Endothelial cell of umbilical vein (primary cell): ENCODE results near the gene SPATA24. TPM values are rescaled to one million over a fixed set of nuclear protein-coding genes. Genes with fewer than 3 reads are reported as not detected.

Source experiments
- BruUV-seq: library from RNA; stranded (reverse); fragments of 400-500 nt; replicated peaks from 2 replicates; lab custom pipeline; 2021; lab: Mats Ljungman, UMichigan
- CTCF ChIA-PET: fragments of 300-600, 350-600 bp; sonication (Branson Sonifier 250); formaldehyde crosslinking; loops from one replicate; lab custom pipeline; 2021; ENCODE audit warnings: antibody characterized with exemption, inconsistent platforms; lab: Charles Lee
- POLR2A ChIA-PET: fragments of 300-600, 350-600 bp; sonication (Branson Sonifier 250); formaldehyde crosslinking; loops from one replicate; lab custom pipeline; 2021; ENCODE audit warnings: antibody characterized with exemption, inconsistent platforms; lab: Charles Lee
- DNase-seq: peaks from one replicate; pipeline ENCODE4 v3.0.0-alpha.2; 2011; ENCODE audit warnings: low read depth, low spot score
- FAIRE-seq: peaks from 2 replicates; lab custom pipeline; 2011; peaks lifted over from hg19 to GRCh38; lab: Jason Lieb, UNC
- H2AFZ ChIP-seq: 2 replicates; pipeline ENCODE4 v1.6.0; 2012; ENCODE audit warnings: low read depth, low read length, control low read depth, inconsistent platforms
- H3K27ac ChIP-seq: 2 replicates; pipeline ENCODE4 v1.5.1; 2011; ENCODE audit warnings: low read depth, mild to moderate bottlenecking, control low read depth, low read length, moderate library complexity; ENCODE audit not compliant: insufficient read depth
- H3K27me3 ChIP-seq, 2 experiments: 2 replicates each; pipeline versions ENCODE4 v1.6.0 to v1.6.1; 2011; ENCODE audit warnings: low read length in 2 of 2, mixed read lengths in 1 of 2; ENCODE audit not compliant: control insufficient read depth in 2 of 2, insufficient read depth in 2 of 2
- H3K36me3 ChIP-seq, 2 experiments: 2 replicates in 1 of 2; 3 replicates in 1 of 2; pipeline ENCODE4 v1.5.1; 2011; ENCODE audit warnings: low read length in 2 of 2, mild to moderate bottlenecking in 1 of 2, moderate library complexity in 1 of 2; ENCODE audit not compliant: control insufficient read depth in 2 of 2, insufficient read depth in 2 of 2; ENCODE audit errors: extremely low read depth in 1 of 2
- H3K4me1 ChIP-seq: 3 replicates; pipeline ENCODE4 v1.5.1; 2011; ENCODE audit warnings: mild to moderate bottlenecking, low read length; ENCODE audit not compliant: control insufficient read depth, insufficient read depth; ENCODE audit errors: extremely low read depth
- H3K4me2 ChIP-seq: 2 replicates; pipeline ENCODE4 v1.6.1; 2011; ENCODE audit warnings: low read length, control low read depth, mixed read lengths; ENCODE audit not compliant: insufficient read depth
- H3K4me3 ChIP-seq, 3 experiments: fragments of 200-600 bp in 1 of 3; sonication (generic), shearing (Covaris generic) in 1 of 3; replicated peaks in 1 of 3; 2 replicates each; pipeline ENCODE4 v1.5.1; 2011 to 2016; ENCODE audit warnings: control low read depth in 3 of 3, low read length in 3 of 3, mild to moderate bottlenecking in 2 of 3, inconsistent platforms in 1 of 3, low read depth in 1 of 3, moderate library complexity in 1 of 3; ENCODE audit not compliant: insufficient read depth in 1 of 3
- H3K79me2 ChIP-seq: 2 replicates; pipeline ENCODE4 v1.6.0; 2012; ENCODE audit warnings: low read length, inconsistent platforms; ENCODE audit not compliant: control insufficient read depth, insufficient read depth
- H3K9ac ChIP-seq: replicated peaks from 2 replicates; pipeline ENCODE3; 2011; ENCODE audit warnings: low read length, control low read depth; ENCODE audit not compliant: insufficient read depth; ENCODE audit errors: extremely low read depth
- H3K9me1 ChIP-seq: replicated peaks from 3 replicates; pipeline ENCODE4 v1.6.0; 2011; ENCODE audit warnings: mild to moderate bottlenecking, low read length; ENCODE audit not compliant: control insufficient read depth, insufficient read depth; ENCODE audit errors: extremely low read depth
- H3K9me3 ChIP-seq: replicated peaks from 2 replicates; pipeline ENCODE4 v1.5.1; 2012; ENCODE audit warnings: low read length, inconsistent platforms; ENCODE audit not compliant: control insufficient read depth, insufficient read depth
- H4K20me1 ChIP-seq: replicated peaks from 2 replicates; pipeline ENCODE3; 2011; ENCODE audit warnings: mild to moderate bottlenecking, low read length; ENCODE audit not compliant: control insufficient read depth, insufficient read depth; ENCODE audit errors: extremely low read depth
- CTCF ChIP-seq, 2 donors: IDR thresholded peaks; 1 replicate in 1 of 2; 2 replicates in 1 of 2; pipeline ENCODE4 v1.5.1; 2011; ENCODE audit warnings: low read length in 2 of 2, mild to moderate bottlenecking in 2 of 2, moderate library complexity in 2 of 2, control low read depth in 1 of 2, inconsistent platforms in 1 of 2, low read depth in 1 of 2; ENCODE audit not compliant: insufficient read depth in 1 of 2; ENCODE audit errors: extremely low read depth in 1 of 2
- EZH2 ChIP-seq: IDR thresholded peaks from 2 replicates; pipeline ENCODE4 v1.6.1; 2012; ENCODE audit warnings: borderline replicate concordance, low read depth, mild to moderate bottlenecking, moderate library complexity, low read length, inconsistent platforms; ENCODE audit not compliant: severe bottlenecking
- FOS ChIP-seq: IDR thresholded peaks from 2 replicates; pipeline ENCODE4 v1.6.1; 2011; ENCODE audit warnings: mild to moderate bottlenecking, low read length, moderate library complexity, borderline replicate concordance; ENCODE audit not compliant: insufficient read depth
- GATA2 ChIP-seq: IDR thresholded peaks from 2 replicates; pipeline ENCODE4 v1.7.0; 2011; ENCODE audit warnings: low read depth, mild to moderate bottlenecking, moderate library complexity, mixed read lengths, low read length; ENCODE audit not compliant: insufficient read length, insufficient read depth
- JUN ChIP-seq: IDR thresholded peaks from 2 replicates; pipeline ENCODE4 v1.6.1; 2011; ENCODE audit warnings: borderline replicate concordance, low read depth; ENCODE audit not compliant: insufficient read length, insufficient read depth
- MAX ChIP-seq: IDR thresholded peaks from 2 replicates; pipeline ENCODE4 v1.6.1; 2011; ENCODE audit not compliant: insufficient read depth, insufficient read length
- MYC ChIP-seq: IDR thresholded peaks from one replicate; pipeline ENCODE4 v1.6.1; 2011; ENCODE audit warnings: mild to moderate bottlenecking, low read depth, low read length
- POLR2A ChIP-seq: IDR thresholded peaks from 2 replicates; pipeline ENCODE4 v1.6.1; 2012; ENCODE audit warnings: low read depth, mild to moderate bottlenecking, control low read depth, low read length
- POLR2AphosphoS5 ChIP-seq: IDR thresholded peaks from 2 replicates; pipeline ENCODE4 v1.6.1; 2012; ENCODE audit warnings: low read depth, mild to moderate bottlenecking, control low read depth, low read length, moderate library complexity; ENCODE audit not compliant: insufficient read depth
- dilution Hi-C: fragments of 300-500 bp; cut with MboI; formaldehyde crosslinking; loops from one replicate; pipeline ENCODE4 v1.15.0; 2019; ENCODE audit warnings: low sequenced_read_pairs; ENCODE audit not compliant: extremely low pct_ligation_motif_present
- intact Hi-C: fragments of 100-400 bp; cut with micrococcal nuclease; formaldehyde crosslinking; loops from one replicate; pipeline ENCODE4 v1.10.0; 2022
- polyA plus RNA-seq, 4 experiments: library from polyadenylated mRNA; depleted of rRNA in 3 of 4; stranded (reverse) in 3 of 4; unstranded in 1 of 4; fragments of >200 nt; gene quantifications; 2 replicates each; pipeline versions ENCODE4 v1.2.1 to v1.2.3, GENCODE V29; 2011 to 2012; ENCODE audit warnings: missing spikeins in 1 of 4
- total RNA-seq: library from RNA; stranded (reverse); gene quantifications from 2 replicates; pipeline ENCODE4 v1.2.3, GENCODE V29; 2021

The SPATA24 gene
- total and polyA plus RNA-seq, 2 donors (not counting 3 experiments of a cell fraction or from before 2014, with no cell fraction given): 3.2 to 7.9 TPM

GRCh38 chr5:139399501-139400121 lies 4.3 kb downstream of the SPATA24 start:
- no peak for DNase-seq
- Histone ChIP-seq H3K4me3 (no peak overlapping the region), H3K9me1 (no peaks in the 10 kb centered on the region), H2AFZ (no peak overlapping the region), H3K4me1 (peaks cover 13% of the 10 kb centered on the region), H4K20me1 (no peaks in the 10 kb centered on the region), H3K9ac (no peak overlapping the region), H3K27ac (no peak overlapping the region), H3K36me3 (no peaks in the 10 kb centered on the region), H3K9me3 (no peaks in the 10 kb centered on the region), H3K4me2 (no peak overlapping the region), H3K27me3 (peaks cover 0 to under 1% of the 10 kb centered on the region in 2 experiments), H3K79me2 (no peaks in the 10 kb centered on the region)
- TF ChIP-seq MYC (no peak), GATA2 (no peak), POLR2AphosphoS5 (no peak), POLR2A (no peak), CTCF (IDR thresholded peaks at IDR 0.05; ENCODE audit: extremely low read depth in 1 of 2, insufficient read depth in 1 of 2, low read depth in 1 of 2, low read length in 2 of 2) (no peak), MAX (no peak), JUN (no peak), EZH2 (no peak), FOS (no peak)
- ChIA-PET CTCF (interaction anchor here (1.6 kb wide), 1 partner anchor 9 kb away, joined by 7 read pairs; no protein-coding TSS in a partner anchor), POLR2A (no interaction called here)
- intact Hi-C loops: loop anchor here (10.0 kb wide), 1 partner anchor 205 kb away; the partner anchor contains the start of gene SIL1
- dilution Hi-C loops: no loop called here
- BruUV-seq: no TSS peak
- FAIRE-seq: no peak
